Esophagus squamous epithelium (tissue), 5 donors: ENCODE data around the gene TFF2. TPM values are rescaled to one million over a fixed set of nuclear protein-coding genes. Genes with fewer than 3 reads are reported as not detected.

Source experiments
- DNase-seq: peaks from one replicate; lab custom pipeline; 2025; lab: John Stamatoyannopoulos, UW
- H3K27ac ChIP-seq, 4 donors: fragments of 200-600 bp; sonication (generic); one replicate each; pipeline ENCODE4 v1.5.1; 2016 to 2019; ENCODE audit warnings: mild to moderate bottlenecking in 1 of 4
- H3K27me3 ChIP-seq, 4 donors: fragments of 200-600 bp; sonication (generic); 1 replicate in 3 of 4; 2 replicates in 1 of 4; pipeline versions ENCODE4 v1.5.1 to v1.6.0; 2017 to 2021; ENCODE audit warnings: antibody characterized with exemption in 1 of 4
- H3K36me3 ChIP-seq, 3 donors: fragments of 200-600 bp; sonication (generic); one replicate each; pipeline ENCODE4 v1.5.1; 2016 to 2019
- H3K4me1 ChIP-seq, 3 donors: fragments of 200-600 bp; sonication (generic); one replicate each; pipeline ENCODE4 v1.5.1; 2017 to 2019
- H3K4me3 ChIP-seq, 4 donors: fragments of 200-600 bp; sonication (generic); 1 replicate in 3 of 4; 2 replicates in 1 of 4; pipeline ENCODE4 v1.5.1; 2016 to 2019; ENCODE audit warnings: mild to moderate bottlenecking in 2 of 4, moderate library complexity in 1 of 4
- H3K9me3 ChIP-seq, 3 donors: fragments of 200-600 bp; sonication (generic); one replicate each; pipeline ENCODE4 v1.5.1; 2016 to 2019
- CTCF ChIP-seq, 6 experiments: fragments of 450-650 bp in 4 of 6; fragments of 200-600 bp in 2 of 6; sonication (generic) in 2 of 6; IDR thresholded peaks; one replicate each; pipeline ENCODE4 v1.5.1; 2016 to 2019; ENCODE audit warnings: antibody characterized with exemption in 6 of 6, mild to moderate bottlenecking in 4 of 6, moderate library complexity in 4 of 6
- POLR2A ChIP-seq, 4 donors: fragments of 450-650 bp; IDR thresholded peaks; one replicate each; pipeline ENCODE4 v1.6.1; 2017; ENCODE audit warnings: antibody characterized with exemption in 4 of 4, mild to moderate bottlenecking in 4 of 4, moderate library complexity in 3 of 4
- WGBS, 2 donors: methylation state at CpG; one replicate each; pipeline ENCODE4 v1.1.5; 2018; 5-methylcytosine and 5-hydroxymethylcytosine counted together
- intact Hi-C: fragments of 100-400 bp; cut with DNase I; formaldehyde crosslinking; loops from one replicate; pipeline ENCODE4 v1.15.0; 2022
- total RNA-seq, 4 donors: library from RNA; depleted of rRNA; stranded (reverse); fragments of >200 nt; gene quantifications; one replicate each; pipeline ENCODE4 v1.1.0, GENCODE V29; 2016
- donor health status: DM: yes; HTN: yes; CAD: no.

TFF2 gene
- total RNA-seq, 4 donors from 2014 or later, result 1.7 TPM; not detected in 3

DNA sequence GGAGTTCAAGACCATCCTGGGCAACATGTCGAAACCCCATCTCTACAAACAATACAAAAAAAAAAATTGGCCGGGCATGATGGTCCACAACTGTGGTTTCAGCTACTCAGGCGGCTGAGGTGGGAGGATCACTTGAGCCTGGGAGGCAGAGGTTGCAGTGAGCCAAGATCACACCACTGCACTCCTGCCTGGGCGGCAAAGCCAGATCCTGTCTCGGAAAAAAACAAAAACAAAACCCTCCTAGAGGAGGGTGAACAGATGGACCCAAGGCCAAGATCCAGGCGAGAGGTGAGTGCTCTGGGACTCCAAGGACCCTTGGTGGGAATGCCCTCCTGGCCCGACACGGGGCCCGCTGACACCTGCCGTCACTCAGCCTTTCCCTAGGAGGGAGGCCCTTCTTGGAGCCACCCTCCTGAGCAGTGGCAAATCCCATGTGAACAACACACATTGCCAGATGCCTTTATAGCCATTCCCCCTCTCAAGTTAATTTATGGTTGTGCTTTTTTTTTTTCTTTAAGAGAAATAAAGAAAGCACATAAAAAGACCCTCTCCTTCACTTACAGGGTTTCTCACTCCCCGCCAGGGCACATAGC, 380 bp downstream of the TFF2 start:
- 71 to 85% methylated on average over 11 of the region's 11 CpGs for WGBS, 2 donors

DNA sequence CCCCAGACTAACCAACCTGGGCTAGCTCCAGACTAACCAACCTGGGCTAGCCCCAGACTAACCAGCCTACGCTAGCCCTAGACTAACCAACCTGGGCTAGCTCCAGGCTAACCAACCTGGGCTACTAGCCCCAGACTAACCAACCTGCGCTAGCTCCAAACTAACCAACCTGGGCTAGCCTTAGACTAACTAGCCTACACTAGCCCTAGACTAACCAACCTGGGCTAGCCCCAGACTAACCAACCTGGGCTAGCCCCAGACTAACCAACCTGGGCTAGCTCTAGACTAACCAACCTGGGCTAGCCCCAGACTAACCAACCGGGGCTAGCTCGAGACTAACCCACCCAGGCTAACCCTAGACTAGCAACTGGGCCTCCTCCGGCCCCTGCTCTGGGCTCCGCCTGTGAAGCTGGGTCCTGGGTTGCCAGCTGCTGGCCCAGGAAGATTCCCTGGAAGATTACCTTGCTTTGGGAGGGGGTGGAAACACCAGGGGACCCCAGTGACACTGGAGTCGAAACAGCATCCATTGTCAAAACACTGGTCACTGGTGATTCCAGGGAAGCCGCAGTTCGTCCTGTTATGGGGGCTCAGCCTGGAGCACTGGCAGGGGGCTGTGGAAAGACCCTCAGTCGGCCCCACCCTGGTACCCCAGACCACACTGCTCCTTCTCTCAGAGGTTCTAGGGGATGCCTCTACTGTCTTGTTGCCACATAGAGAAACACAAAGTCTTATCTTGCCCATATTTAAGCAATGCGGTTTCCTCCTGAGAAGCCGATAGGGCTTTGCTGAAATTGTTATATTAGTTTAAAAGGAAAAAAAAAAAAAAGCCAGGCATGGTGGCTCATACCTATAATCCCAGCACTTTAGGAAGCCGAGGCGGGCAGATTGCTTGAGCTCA, 1.1 kb downstream of the TFF2 start:
- 57 to 80% methylated on average over 7 to 9 of the region's 14 CpGs for WGBS, 2 donors
- no peak for TF ChIP-seq POLR2A (IDR thresholded peaks at IDR 0.05)
- TF ChIP-seq CTCF (IDR thresholded peaks at IDR 0.05), result no peak
- no peak for DNase-seq
- Histone ChIP-seq H3K9me3 (no peaks in the 10 kb centered on the region), H3K36me3 (no peaks in the 10 kb centered on the region), H3K4me3 (no peak overlapping the region), H3K27ac (no peak overlapping the region), H3K4me1 (no peaks in the 10 kb centered on the region), H3K27me3 (peaks cover 0 to 35% (median 0%) of the 10 kb centered on the region in 4 donors)
- intact Hi-C loops, result no loop called here

More for the DNA sequence above, 380 bp downstream of the TFF2 start:
- H3K9me3 ChIP-seq, result peaks cover 0 to 6% (median 5%) of the 10 kb centered on the region in 3 donors
- no peaks in the 10 kb centered on the region for H3K4me1 ChIP-seq
- DNase-seq, result no peak
- H3K36me3 ChIP-seq, result no peaks in the 10 kb centered on the region
- TF ChIP-seq CTCF (IDR thresholded peaks at IDR 0.05) (no peak), POLR2A (IDR thresholded peaks at IDR 0.05) (no peak)
- peaks cover 0 to 35% (median 0%) of the 10 kb centered on the region in 4 donors for H3K27me3 ChIP-seq
- H3K4me3 ChIP-seq, result no peak overlapping the region
- H3K27ac ChIP-seq, result no peak overlapping the region
- intact Hi-C loops, result no loop called here

DNA sequence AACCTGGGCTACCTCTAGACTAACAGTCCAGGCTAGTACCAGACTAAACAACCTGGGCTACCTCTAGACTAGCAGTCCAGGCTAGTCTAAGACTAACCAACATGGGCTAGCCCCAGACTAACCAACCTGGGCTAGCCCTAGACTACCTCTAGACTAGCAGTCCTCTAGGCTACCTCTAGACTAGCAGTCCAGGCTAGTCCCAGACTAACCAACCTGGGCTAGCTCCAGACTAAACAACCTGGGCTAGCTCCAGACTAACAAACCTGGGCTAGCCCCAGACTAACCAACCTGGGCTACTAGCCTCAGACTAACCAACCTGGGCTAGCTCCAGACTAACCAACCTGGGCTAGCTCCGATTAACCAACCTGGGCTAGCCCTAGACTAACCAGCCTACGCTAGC, 2.0 kb downstream of the TFF2 start:
- Histone ChIP-seq H3K27me3 (peaks cover 0 to 35% (median 0%) of the 10 kb centered on the region in 4 donors), H3K9me3 (no peaks in the 10 kb centered on the region), H3K4me3 (no peak overlapping the region), H3K36me3 (no peaks in the 10 kb centered on the region), H3K27ac (no peak overlapping the region), H3K4me1 (no peaks in the 10 kb centered on the region)
- intact Hi-C loops, result no loop called here
- no peak for TF ChIP-seq POLR2A (IDR thresholded peaks at IDR 0.05)
- no peak for TF ChIP-seq CTCF (IDR thresholded peaks at IDR 0.05)
- DNase-seq, result no peak
- 90 to 100% methylated on average over 1 to 2 of the region's 2 CpGs for WGBS, 2 donors

DNA sequence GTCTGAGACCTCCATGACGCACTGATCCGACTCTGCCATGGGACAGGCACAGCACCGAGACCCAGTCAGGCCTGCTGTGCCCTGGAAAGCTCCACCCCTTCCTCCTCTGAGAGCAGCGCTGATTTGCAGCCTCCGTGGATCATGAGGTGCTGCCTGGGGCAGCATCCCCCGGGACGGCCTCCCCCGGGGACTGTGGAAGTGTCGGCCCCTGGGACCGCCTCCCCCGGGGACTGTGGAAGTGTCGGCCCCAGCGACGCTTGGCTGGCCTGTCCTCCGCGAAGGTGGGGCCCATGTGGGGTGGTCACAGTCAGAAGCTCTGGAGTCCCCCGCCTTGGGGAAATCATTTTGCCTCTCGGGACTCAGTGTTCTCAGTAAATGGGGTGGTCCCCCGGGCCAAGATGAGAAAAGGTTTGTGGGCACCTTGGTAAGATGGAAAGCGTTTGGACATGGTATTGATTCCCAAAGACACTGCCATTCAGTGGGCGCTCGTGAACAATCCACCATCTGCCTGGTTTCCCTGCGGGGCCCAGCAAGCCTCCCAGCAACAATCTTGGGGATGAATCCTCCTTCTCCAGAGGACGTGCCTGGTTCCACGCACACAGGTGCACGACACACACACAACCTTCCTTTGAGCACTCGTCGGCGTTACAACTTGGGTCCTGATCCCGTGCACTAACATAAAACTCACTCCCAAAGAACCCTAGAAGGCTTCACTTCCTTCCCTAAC, 3.0 kb downstream of the TFF2 start:
- Histone ChIP-seq H3K27me3 (peaks cover 0 to 35% (median 0%) of the 10 kb centered on the region in 4 donors), H3K9me3 (no peaks in the 10 kb centered on the region), H3K4me3 (no peak overlapping the region), H3K4me1 (no peaks in the 10 kb centered on the region), H3K36me3 (no peaks in the 10 kb centered on the region), H3K27ac (no peak overlapping the region)
- 90 to 91% methylated on average over 12 to 16 of the region's 30 CpGs for WGBS, 2 donors
- intact Hi-C loops, result no loop called here
- TF ChIP-seq CTCF (IDR thresholded peaks at IDR 0.05) (no peak), POLR2A (IDR thresholded peaks at IDR 0.05) (no peak)
- no peak for DNase-seq
